ENCODE results near the gene MYL1.

MYL1 gene

DNA sequence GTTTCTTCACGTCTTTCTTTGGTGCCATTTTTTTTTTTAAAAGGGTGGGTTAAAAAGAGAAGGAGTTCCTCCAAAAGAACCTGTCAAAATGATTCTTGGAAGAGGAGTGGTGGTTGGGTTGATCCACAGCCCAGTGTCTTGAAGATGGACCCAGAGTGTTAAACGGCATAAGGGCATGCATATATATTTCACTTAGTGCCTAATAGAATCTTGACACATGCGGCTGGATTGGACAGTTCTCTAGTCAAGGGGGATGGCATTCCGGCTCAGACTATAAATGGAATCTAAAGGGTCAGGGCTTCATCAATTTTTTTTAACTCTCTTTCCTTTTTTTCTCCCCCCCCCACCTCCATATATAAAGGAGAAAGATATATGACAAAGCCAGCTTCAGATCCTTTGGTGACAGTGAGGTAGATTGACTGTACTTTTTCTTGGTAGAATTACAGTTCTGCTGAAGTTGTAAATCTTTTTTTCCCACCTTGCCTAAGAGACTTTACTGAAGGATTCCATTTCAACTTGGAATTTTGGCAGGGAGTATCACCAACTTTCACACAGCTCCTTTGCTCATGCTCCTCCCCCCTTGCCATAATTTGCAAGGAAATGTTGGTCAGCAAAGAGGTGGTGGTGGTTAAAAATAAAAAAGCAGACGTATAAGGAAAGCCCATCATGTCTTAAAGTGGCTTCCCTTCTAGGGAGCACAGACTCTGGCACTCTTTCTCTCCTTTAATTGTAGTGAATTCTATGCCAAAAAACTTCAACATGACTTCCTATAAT, at the start of gene MYL1:
Gene MYL1, minus strand, starts transcription at position 160 of the 774 bp plus-strand sequence. Its CDS starts 132 bp downstream, at position 28.
- no peaks in the 10 kb centered on the region for H3K9me3 ChIP-seq (ENCODE audit: insufficient read depth, low read depth, low read length)
- no peaks in the 10 kb centered on the region for H3K27me3 ChIP-seq (ENCODE audit: insufficient read depth, low read length, poor library complexity, severe bottlenecking)
- H3K79me2 ChIP-seq (ENCODE audit: insufficient read depth, low read length): no peaks in the 10 kb centered on the region
- TF ChIP-seq, protein P1, sequence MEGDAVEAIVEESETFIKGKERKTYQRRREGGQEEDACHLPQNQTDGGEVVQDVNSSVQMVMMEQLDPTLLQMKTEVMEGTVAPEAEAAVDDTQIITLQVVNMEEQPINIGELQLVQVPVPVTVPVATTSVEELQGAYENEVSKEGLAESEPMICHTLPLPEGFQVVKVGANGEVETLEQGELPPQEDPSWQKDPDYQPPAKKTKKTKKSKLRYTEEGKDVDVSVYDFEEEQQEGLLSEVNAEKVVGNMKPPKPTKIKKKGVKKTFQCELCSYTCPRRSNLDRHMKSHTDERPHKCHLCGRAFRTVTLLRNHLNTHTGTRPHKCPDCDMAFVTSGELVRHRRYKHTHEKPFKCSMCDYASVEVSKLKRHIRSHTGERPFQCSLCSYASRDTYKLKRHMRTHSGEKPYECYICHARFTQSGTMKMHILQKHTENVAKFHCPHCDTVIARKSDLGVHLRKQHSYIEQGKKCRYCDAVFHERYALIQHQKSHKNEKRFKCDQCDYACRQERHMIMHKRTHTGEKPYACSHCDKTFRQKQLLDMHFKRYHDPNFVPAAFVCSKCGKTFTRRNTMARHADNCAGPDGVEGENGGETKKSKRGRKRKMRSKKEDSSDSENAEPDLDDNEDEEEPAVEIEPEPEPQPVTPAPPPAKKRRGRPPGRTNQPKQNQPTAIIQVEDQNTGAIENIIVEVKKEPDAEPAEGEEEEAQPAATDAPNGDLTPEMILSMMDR (conservative IDR thresholded peaks at IDR 0.05; ENCODE audit: low read length): no peak
- no peak for TF ChIP-seq EZH2phosphoT487 (IDR thresholded peaks at IDR 0.05; ENCODE audit: borderline replicate concordance)
- H3K4me1 ChIP-seq (ENCODE audit: insufficient read depth, low read length, poor library complexity, severe bottlenecking): no peaks in the 10 kb centered on the region
- no peaks in the 10 kb centered on the region for H4K20me1 ChIP-seq (ENCODE audit: insufficient read depth, low read length, poor library complexity, severe bottlenecking)
- H2AFZ ChIP-seq (ENCODE audit: low read length): no peak within 1 kb of the TSS
- H3K36me3 ChIP-seq (ENCODE audit: insufficient read depth, low read length): no peaks in the 10 kb centered on the region
- no peak within 1 kb of the TSS for H3K9ac ChIP-seq (ENCODE audit: low read depth, low read length, poor library complexity, severe bottlenecking)
- H3K9me2 ChIP-seq (replicated peaks; ENCODE audit: low read depth, low read length): no peaks in the 10 kb centered on the region
- no peak within 1 kb of the TSS for H3K4me3 ChIP-seq (ENCODE audit: low read length, poor library complexity, severe bottlenecking)
- no peak within 1 kb of the TSS for H3K4me2 ChIP-seq (ENCODE audit: low read depth, low read length, poor library complexity, severe bottlenecking)
- no peaks in the 10 kb centered on the region for H3F3A ChIP-seq (ENCODE audit: low read depth)

GRCh38 chr2:210363876-210364275, 48.9 kb upstream of the MYL1 start:
- H3K9ac ChIP-seq (ENCODE audit: low read depth, low read length, poor library complexity, severe bottlenecking): no peak overlapping the region
- no peaks in the 10 kb centered on the region for H3K9me2 ChIP-seq (replicated peaks; ENCODE audit: low read depth, low read length)
- no peak for TF ChIP-seq EZH2phosphoT487 (IDR thresholded peaks at IDR 0.05; ENCODE audit: borderline replicate concordance)
- TF ChIP-seq, protein P1 (conservative IDR thresholded peaks at IDR 0.05; ENCODE audit: low read length): no peak
- H3K79me2 ChIP-seq (ENCODE audit: insufficient read depth, low read length): no peaks in the 10 kb centered on the region
- H3K4me2 ChIP-seq (ENCODE audit: low read depth, low read length, poor library complexity, severe bottlenecking): no peak overlapping the region
- H3K9me3 ChIP-seq (ENCODE audit: insufficient read depth, low read depth, low read length): no peaks in the 10 kb centered on the region
- H4K20me1 ChIP-seq (ENCODE audit: insufficient read depth, low read length, poor library complexity, severe bottlenecking): no peaks in the 10 kb centered on the region
- H3K4me1 ChIP-seq (ENCODE audit: insufficient read depth, low read length, poor library complexity, severe bottlenecking): no peaks in the 10 kb centered on the region
- no peaks in the 10 kb centered on the region for H3F3A ChIP-seq (ENCODE audit: low read depth)
- no peak overlapping the region for H3K4me3 ChIP-seq (ENCODE audit: low read length, poor library complexity, severe bottlenecking)
- H3K27me3 ChIP-seq (ENCODE audit: insufficient read depth, low read length, poor library complexity, severe bottlenecking): no peaks in the 10 kb centered on the region
- no peaks in the 10 kb centered on the region for H3K36me3 ChIP-seq (ENCODE audit: insufficient read depth, low read length)
- H2AFZ ChIP-seq (ENCODE audit: low read length): no peak overlapping the region

GRCh38 chr2:210363261-210363660, 48.3 kb upstream of the MYL1 start:
- no peaks in the 10 kb centered on the region for H3K9me2 ChIP-seq (replicated peaks; ENCODE audit: low read depth, low read length)
- H3K4me2 ChIP-seq (ENCODE audit: low read depth, low read length, poor library complexity, severe bottlenecking): no peak overlapping the region
- no peaks in the 10 kb centered on the region for H3K36me3 ChIP-seq (ENCODE audit: insufficient read depth, low read length)
- no peak overlapping the region for H3K9ac ChIP-seq (ENCODE audit: low read depth, low read length, poor library complexity, severe bottlenecking)
- no peak for TF ChIP-seq EZH2phosphoT487 (IDR thresholded peaks at IDR 0.05; ENCODE audit: borderline replicate concordance)
- TF ChIP-seq, protein P1 (conservative IDR thresholded peaks at IDR 0.05; ENCODE audit: low read length): peak; percentile 43
- H4K20me1 ChIP-seq (ENCODE audit: insufficient read depth, low read length, poor library complexity, severe bottlenecking): no peaks in the 10 kb centered on the region
- H3K4me3 ChIP-seq (ENCODE audit: low read length, poor library complexity, severe bottlenecking): no peak overlapping the region
- no peaks in the 10 kb centered on the region for H3K27me3 ChIP-seq (ENCODE audit: insufficient read depth, low read length, poor library complexity, severe bottlenecking)
- no peaks in the 10 kb centered on the region for H3F3A ChIP-seq (ENCODE audit: low read depth)
- H3K9me3 ChIP-seq (ENCODE audit: insufficient read depth, low read depth, low read length): no peaks in the 10 kb centered on the region
- H3K4me1 ChIP-seq (ENCODE audit: insufficient read depth, low read length, poor library complexity, severe bottlenecking): no peaks in the 10 kb centered on the region
- H2AFZ ChIP-seq (ENCODE audit: low read length): no peak overlapping the region
- no peaks in the 10 kb centered on the region for H3K79me2 ChIP-seq (ENCODE audit: insufficient read depth, low read length)
